GM23248 (cell line): ENCODE data around the gene BCAR3. TPM values are rescaled to one million over a fixed set of nuclear protein-coding genes. Genes with fewer than 3 reads are reported as not detected.

Experiments used
- DNase-seq: peaks from one replicate; pipeline ENCODE4 v3.0.0-alpha.2; 2015
- H2AFZ ChIP-seq: fragments of 200-600 bp; sonication (generic); 2 replicates; pipeline ENCODE4 v1.6.1; 2016; ENCODE audit warnings: antibody characterized with exemption
- H3F3A ChIP-seq: fragments of 200-600 bp; sonication (generic); 2 replicates; pipeline ENCODE4 v1.6.1; 2016; ENCODE audit warnings: mild to moderate bottlenecking, antibody characterized with exemption, mixed run types; ENCODE audit not compliant: insufficient read depth
- H3K27ac ChIP-seq: fragments of 200-600 bp; sonication (generic); 2 replicates; pipeline ENCODE4 v1.5.1; 2016; ENCODE audit warnings: mild to moderate bottlenecking
- H3K27me3 ChIP-seq: fragments of 200-600 bp; sonication (generic); replicated peaks from 2 replicates; pipeline ENCODE4 v1.6.1; 2016; ENCODE audit warnings: mild to moderate bottlenecking; ENCODE audit not compliant: insufficient read depth
- H3K36me3 ChIP-seq: fragments of 200-600 bp; sonication (generic); 2 replicates; pipeline ENCODE4 v1.6.1; 2016; ENCODE audit warnings: low read depth, mild to moderate bottlenecking
- H3K4me1 ChIP-seq: fragments of 200-600 bp; sonication (generic); 2 replicates; pipeline ENCODE4 v1.6.1; 2016; ENCODE audit warnings: mild to moderate bottlenecking; ENCODE audit not compliant: insufficient read depth
- H3K4me2 ChIP-seq: fragments of 200-600 bp; sonication (generic); one replicate; pipeline ENCODE4 v1.6.1; 2016; ENCODE audit warnings: mild to moderate bottlenecking; ENCODE audit not compliant: unreplicated experiment
- H3K4me3 ChIP-seq: fragments of 200-600 bp; sonication (generic); 2 replicates; pipeline ENCODE4 v1.5.1; 2016; ENCODE audit warnings: mild to moderate bottlenecking
- H3K79me2 ChIP-seq: fragments of 200-600 bp; sonication (generic); 2 replicates; pipeline ENCODE4 v1.6.1; 2016; ENCODE audit warnings: mild to moderate bottlenecking; ENCODE audit not compliant: insufficient read depth
- H3K9ac ChIP-seq: fragments of 200-600 bp; sonication (generic); 2 replicates; pipeline ENCODE4 v1.6.1; 2016; ENCODE audit warnings: mild to moderate bottlenecking
- H3K9me2 ChIP-seq: fragments of 200-600 bp; sonication (generic); 2 replicates; pipeline ENCODE4 v1.6.1; 2016; ENCODE audit warnings: mixed run types, mild to moderate bottlenecking, moderate library complexity; ENCODE audit not compliant: insufficient read depth
- H3K9me3 ChIP-seq: fragments of 200-600 bp; sonication (generic); one replicate; pipeline ENCODE4 v1.6.1; 2017; ENCODE audit warnings: low read depth
- H4K20me1 ChIP-seq: fragments of 200-600 bp; sonication (generic); 2 replicates; pipeline ENCODE4 v1.6.0; 2016; ENCODE audit not compliant: insufficient read depth
- EZH2 ChIP-seq: fragments of 200-600 bp; sonication (generic); IDR thresholded peaks from 2 replicates; pipeline ENCODE4 v1.6.1; 2018; ENCODE audit warnings: antibody characterized with exemption, mild to moderate bottlenecking; ENCODE audit not compliant: insufficient read depth, poor library complexity, severe bottlenecking
- EZH2phosphoT487 ChIP-seq: fragments of 200-600 bp; sonication (generic); IDR thresholded peaks from 2 replicates; pipeline ENCODE4 v1.6.1; 2018; ENCODE audit warnings: antibody characterized with exemption, moderate library complexity, mild to moderate bottlenecking, low read depth; ENCODE audit not compliant: insufficient read depth
- WGBS, 2 experiments: methylation state at CpG; one replicate each; pipeline ENCODE4 v1.1.6; 2015 to 2017; ENCODE audit warnings: low lambda C conversion rate in 2 of 2, low coverage in 1 of 2; ENCODE audit errors: missing lambda C conversion rate in 2 of 2; 5-methylcytosine and 5-hydroxymethylcytosine counted together
- in situ Hi-C: fragments of 300-500 bp; cut with MboI; formaldehyde crosslinking; loops from 2 replicates; pipeline ENCODE4 v1.15.0; 2020
- polyA plus RNA-seq: library from polyadenylated mRNA; unstranded; fragments of >200 nt; fragmentation: Nextera tagmentation; extraction: Ambion mirVana; gene quantifications from 2 replicates; pipeline ENCODE4 v1.2.1, GENCODE V29; 2016
- total RNA-seq: library from RNA; depleted of rRNA; stranded (reverse); fragments of >200 nt; shearing (Covaris generic); gene quantifications from 2 replicates; pipeline ENCODE4 v1.2.3, GENCODE V29; 2014

Gene BCAR3
- total and polyA plus RNA-seq, 2 experiments from 2014 or later, result 65.1 to 83.2 TPM

DNA sequence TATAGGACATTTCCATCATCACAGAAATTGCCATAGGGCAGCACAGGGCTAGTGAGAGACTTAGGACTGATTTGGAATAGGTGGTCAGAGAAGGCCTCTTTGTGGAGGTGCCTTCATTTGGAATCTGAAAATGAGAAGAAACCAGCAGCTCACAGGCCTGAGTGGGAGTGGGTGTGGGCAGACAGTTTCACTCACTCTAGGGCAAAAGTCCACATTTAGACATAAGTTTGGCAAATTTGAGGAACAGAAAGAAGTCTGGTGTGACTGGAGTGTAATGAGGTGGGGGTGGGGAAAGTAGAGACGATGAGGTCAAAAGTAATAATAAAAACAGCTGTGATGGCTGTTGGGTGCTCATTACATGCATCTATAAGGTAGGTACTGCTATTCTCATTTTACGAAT is 22.4 kb upstream of the BCAR3 start:
- WGBS, 2 experiments, result 90 to 95% methylated on average over 2 of the region's 2 CpGs
- no peak overlapping the region for H3K9ac ChIP-seq

DNA sequence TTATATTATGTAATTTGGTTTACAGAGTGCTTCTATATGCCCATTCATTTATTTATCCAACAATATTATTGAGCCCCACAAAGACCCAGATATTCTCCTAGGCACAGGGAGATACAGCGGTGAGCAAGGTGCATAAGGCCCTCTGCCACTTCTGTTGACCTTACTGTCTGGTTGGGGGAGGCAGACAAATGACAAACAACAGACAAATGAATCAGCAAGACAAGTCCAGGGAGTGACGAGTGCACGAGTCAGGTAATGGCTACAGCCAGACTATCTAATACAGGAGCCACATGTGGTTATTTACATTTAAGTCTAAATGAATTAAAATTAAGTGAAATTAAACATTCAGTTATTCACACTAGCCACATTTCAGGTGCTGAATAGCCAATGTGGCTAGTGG is 22.0 kb upstream of the BCAR3 start:
- no peak overlapping the region for H3K9ac ChIP-seq
- no peak overlapping the region for H3K4me2 ChIP-seq
- no peak overlapping the region for H2AFZ ChIP-seq
- 46% methylated on average over 3 of the region's 3 CpGs for WGBS, 2 experiments
- peaks cover 33% of the 10 kb centered on the region for H3K4me1 ChIP-seq
- peak; percentile 59 for DNase-seq
- no peaks in the 10 kb centered on the region for H3K9me3 ChIP-seq
- no peaks in the 10 kb centered on the region for H4K20me1 ChIP-seq
- no peaks in the 10 kb centered on the region for H3K27me3 ChIP-seq
- TF ChIP-seq EZH2phosphoT487 (no peak), EZH2 (no peak)
- H3K79me2 ChIP-seq, result no peaks in the 10 kb centered on the region
- no peak overlapping the region for H3K4me3 ChIP-seq
- no peaks in the 10 kb centered on the region for H3K36me3 ChIP-seq
- no peaks in the 10 kb centered on the region for H3K9me2 ChIP-seq
- H3K27ac ChIP-seq, result no peak overlapping the region
- in situ Hi-C loops, result no loop called here
- H3F3A ChIP-seq, result peaks cover 2% of the 10 kb centered on the region

More for the DNA sequence above, 22.4 kb upstream of the BCAR3 start:
- no peaks in the 10 kb centered on the region for H3K9me3 ChIP-seq
- no peak overlapping the region for H3K4me3 ChIP-seq
- H3K79me2 ChIP-seq, result no peaks in the 10 kb centered on the region
- H3K36me3 ChIP-seq, result no peaks in the 10 kb centered on the region
- no peak for DNase-seq
- H3K27me3 ChIP-seq, result no peaks in the 10 kb centered on the region
- H3K4me2 ChIP-seq, result no peak overlapping the region
- H3K4me1 ChIP-seq, result peaks cover 37% of the 10 kb centered on the region
- H4K20me1 ChIP-seq, result no peaks in the 10 kb centered on the region
- H2AFZ ChIP-seq, result no peak overlapping the region
- H3F3A ChIP-seq, result peaks cover 5% of the 10 kb centered on the region
- TF ChIP-seq EZH2phosphoT487, result no peak
- no peak for TF ChIP-seq EZH2
- in situ Hi-C loops, result no loop called here
- no peaks in the 10 kb centered on the region for H3K9me2 ChIP-seq
- H3K27ac ChIP-seq, result no peak overlapping the region

DNA sequence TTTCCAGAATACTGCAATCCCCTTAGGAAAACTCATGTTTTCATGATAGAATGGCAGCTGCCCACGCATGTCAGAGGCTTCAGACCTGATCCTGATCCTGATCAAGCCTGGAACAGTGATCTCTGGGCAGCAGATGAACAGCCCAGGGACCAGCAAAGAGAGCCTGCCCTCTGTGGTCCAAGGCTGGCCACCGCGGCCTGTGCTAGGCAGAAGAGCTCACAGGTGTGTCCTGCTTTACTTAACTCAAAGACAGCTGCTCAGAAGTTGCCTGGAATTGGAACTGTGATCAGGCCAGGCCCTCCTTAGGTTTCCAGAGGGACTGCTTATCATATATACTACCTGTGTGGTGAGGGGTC is 21.2 kb upstream of the BCAR3 start:
- no peaks in the 10 kb centered on the region for H3K9me2 ChIP-seq
- H4K20me1 ChIP-seq, result no peaks in the 10 kb centered on the region
- H3K4me1 ChIP-seq, result peaks cover 27% of the 10 kb centered on the region
- no peaks in the 10 kb centered on the region for H3K9me3 ChIP-seq
- 54 to 59% methylated on average over 3 of the region's 3 CpGs for WGBS, 2 experiments
- H3K36me3 ChIP-seq, result no peaks in the 10 kb centered on the region
- no peak overlapping the region for H3K4me2 ChIP-seq
- H3K27ac ChIP-seq, result peak overlapping the region; percentile 82
- TF ChIP-seq EZH2phosphoT487 (no peak), EZH2 (no peak)
- peak overlapping the region; percentile 32 for H2AFZ ChIP-seq
- H3K9ac ChIP-seq, result no peak overlapping the region
- no peaks in the 10 kb centered on the region; the same call in 1 of the 2 replicates for H3F3A ChIP-seq
- in situ Hi-C loops, result no loop called here
- no peaks in the 10 kb centered on the region for H3K79me2 ChIP-seq
- DNase-seq, result no peak
- H3K4me3 ChIP-seq, result no peak overlapping the region
- H3K27me3 ChIP-seq, result no peaks in the 10 kb centered on the region

DNA sequence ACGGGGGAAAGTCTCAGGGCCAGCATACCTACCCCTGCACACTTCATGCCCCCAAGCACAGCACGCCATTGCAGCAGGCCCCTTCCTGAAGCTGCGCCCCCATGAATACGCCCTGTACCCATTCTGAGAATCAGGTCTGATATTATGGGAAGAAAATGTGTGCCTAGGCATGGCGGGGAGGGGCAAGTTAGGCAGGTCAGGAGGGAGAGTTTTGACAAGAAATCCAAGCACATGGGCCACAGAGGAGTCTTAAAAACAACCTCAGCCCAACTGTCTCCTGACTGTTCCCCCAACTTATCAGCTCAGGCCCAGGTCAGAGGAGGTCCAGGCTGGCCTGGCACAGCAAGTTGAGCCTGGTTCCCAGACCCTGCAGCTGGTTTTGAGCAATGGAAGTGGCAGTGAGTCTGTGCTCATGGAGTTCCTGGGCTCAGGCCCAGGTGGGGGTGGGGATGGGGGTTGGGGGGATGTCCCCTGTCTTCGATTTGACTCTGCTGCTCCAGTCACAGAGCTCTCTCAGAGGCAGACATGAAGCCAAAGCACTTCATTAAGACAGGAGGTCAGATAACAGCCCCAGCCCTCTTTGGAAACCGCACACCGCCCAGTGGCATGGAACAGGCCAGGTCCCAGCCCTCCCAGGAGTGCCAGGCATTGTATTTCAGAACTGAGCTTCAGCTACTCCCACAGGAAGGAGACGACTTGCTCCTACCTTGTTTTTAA is 20.6 kb upstream of the BCAR3 start:
- Histone ChIP-seq H3K27ac (peak overlapping the region; percentile 82), H3K9me3 (no peaks in the 10 kb centered on the region), H3K4me1 (peaks cover 27% of the 10 kb centered on the region), H2AFZ (peak overlapping the region; percentile 32), H3K4me3 (no peak overlapping the region), H3K36me3 (no peaks in the 10 kb centered on the region), H3K9ac (peak overlapping the region; percentile 37; the same call in 1 of the 2 replicates), H3K27me3 (no peaks in the 10 kb centered on the region), H4K20me1 (no peaks in the 10 kb centered on the region), H3K4me2 (peak overlapping the region; percentile 2), H3K9me2 (no peaks in the 10 kb centered on the region), H3F3A (no peaks in the 10 kb centered on the region; the same call in 1 of the 2 replicates), H3K79me2 (no peaks in the 10 kb centered on the region)
- WGBS, 2 experiments, result 85 to 90% methylated on average over 9 of the region's 9 CpGs
- TF ChIP-seq EZH2, result no peak
- TF ChIP-seq EZH2phosphoT487, result no peak
- in situ Hi-C loops, result no loop called here
- DNase-seq, result peak; percentile 15

- H3K4me3 ChIP-seq, result no peak overlapping the region
- H3K36me3 ChIP-seq, result no peaks in the 10 kb centered on the region
- no peaks in the 10 kb centered on the region for H3K79me2 ChIP-seq
- no peaks in the 10 kb centered on the region for H3K27me3 ChIP-seq
- H3K4me1 ChIP-seq, result peaks cover 27% of the 10 kb centered on the region
- H3K27ac ChIP-seq, result peak overlapping the region; percentile 82
- peak; percentile 98 for DNase-seq
- H3K9me2 ChIP-seq, result no peaks in the 10 kb centered on the region
- H3F3A ChIP-seq, result no peaks in the 10 kb centered on the region; the same call in 1 of the 2 replicates
- H3K9ac ChIP-seq, result peak overlapping the region; percentile 60
- no peaks in the 10 kb centered on the region for H3K9me3 ChIP-seq
- H3K4me2 ChIP-seq, result peak overlapping the region; percentile 44
- in situ Hi-C loops, result no loop called here
- H4K20me1 ChIP-seq, result no peaks in the 10 kb centered on the region
- peak overlapping the region; percentile 35 for H2AFZ ChIP-seq
- TF ChIP-seq EZH2phosphoT487, result no peak
- no peak for TF ChIP-seq EZH2
Observed at GRCh38 chr1:93701629-93702028, 20.0 kb upstream of the BCAR3 start.
